Esophagus (tissue), 2 donors: Measurements from ENCODE around the gene EPS8. TPM values are rescaled to one million over a fixed set of nuclear protein-coding genes. Genes with fewer than 3 reads are reported as not detected.

ENCODE experiments used
- H3K27ac ChIP-seq, 2 donors: one replicate each; pipeline ENCODE4 v1.5.1; 2013; ENCODE audit warnings: low read depth in 2 of 2, mild to moderate bottlenecking in 2 of 2, inconsistent platforms in 1 of 2, low read length in 1 of 2, moderate library complexity in 1 of 2
- H3K27me3 ChIP-seq, 2 donors: one replicate each; pipeline ENCODE4 v1.6.1; 2013; ENCODE audit warnings: low read length in 2 of 2, control low read depth in 1 of 2, mild to moderate bottlenecking in 1 of 2; ENCODE audit not compliant: insufficient read depth in 2 of 2, control insufficient read depth in 1 of 2
- H3K36me3 ChIP-seq, 2 donors: one replicate each; pipeline ENCODE4 v1.6.1; 2013; ENCODE audit warnings: low read length in 1 of 2; ENCODE audit not compliant: control insufficient read depth in 2 of 2, insufficient read depth in 2 of 2
- H3K4me1 ChIP-seq, 2 donors: one replicate each; pipeline ENCODE4 v1.6.1; 2013; ENCODE audit warnings: low read length in 1 of 2; ENCODE audit not compliant: control insufficient read depth in 2 of 2, insufficient read depth in 2 of 2
- H3K4me3 ChIP-seq, 2 donors: one replicate each; pipeline ENCODE4 v1.5.1; 2013; ENCODE audit warnings: low read length in 2 of 2, mild to moderate bottlenecking in 2 of 2, low read depth in 1 of 2, moderate library complexity in 1 of 2
- H3K9me3 ChIP-seq, 2 donors: one replicate each; pipeline ENCODE4 v1.6.1; 2013; ENCODE audit warnings: mild to moderate bottlenecking in 2 of 2, low read depth in 1 of 2, low read length in 1 of 2, moderate library complexity in 1 of 2; ENCODE audit not compliant: control insufficient read depth in 2 of 2, insufficient read depth in 1 of 2
- WGBS, 2 donors: extraction: QIAGEN DNeasy Blood & Tissue Kit; methylation state at CpG; one replicate each; pipeline ENCODE4 v1.1.7; 2013; 5-methylcytosine and 5-hydroxymethylcytosine counted together
- polyA plus RNA-seq, 2 donors: library from polyadenylated mRNA; stranded (reverse); fragments of 200-250 nt; gene quantifications; one replicate each; pipeline ENCODE4 v1.2.3, GENCODE V29; 2013
- donor health status: healthy with polysubstance abuse.
- donor health status: Bipolar disorder and iron deficiency.

The EPS8 gene
- polyA plus RNA-seq, 2 donors, result 6.7 to 7.9 TPM

GRCh38 chr12:15728118-15728598, 61.0 kb downstream of the EPS8 start:
- WGBS, 2 donors, result 57 to 62% methylated on average over 5 of the region's 5 CpGs
- no peak overlapping the region for H3K4me3 ChIP-seq

GRCh38 chr12:15726878-15727150, 62.4 kb downstream of the EPS8 start:
- Histone ChIP-seq H3K36me3 (no peaks in the 10 kb centered on the region), H3K4me3 (no peak overlapping the region), H3K4me1 (no peaks in the 10 kb centered on the region), H3K9me3 (no peaks in the 10 kb centered on the region), H3K27me3 (no peaks in the 10 kb centered on the region), H3K27ac (no peak overlapping the region)

More at GRCh38 chr12:15728118-15728598, 61.0 kb downstream of the EPS8 start:
- Histone ChIP-seq H3K27ac (no peak overlapping the region), H3K9me3 (no peaks in the 10 kb centered on the region), H3K36me3 (no peaks in the 10 kb centered on the region), H3K27me3 (no peaks in the 10 kb centered on the region), H3K4me1 (no peaks in the 10 kb centered on the region)

- WGBS, 2 donors, result 44 to 47% methylated on average over 2 of the region's 2 CpGs
- H3K4me1 ChIP-seq, result no peaks in the 10 kb centered on the region
- H3K27ac ChIP-seq, result peak overlapping the region in 1 of 2 donors; percentile 1
- H3K4me3 ChIP-seq, result no peak overlapping the region
- no peaks in the 10 kb centered on the region for H3K36me3 ChIP-seq
- H3K27me3 ChIP-seq, result no peaks in the 10 kb centered on the region
- H3K9me3 ChIP-seq, result no peaks in the 10 kb centered on the region
These were observed 62.9 kb downstream of the EPS8 start for GRCh38 chr12:15726027-15726877.

- no peaks in the 10 kb centered on the region for H3K4me1 ChIP-seq
- H3K4me3 ChIP-seq, result no peak overlapping the region
- no peaks in the 10 kb centered on the region for H3K36me3 ChIP-seq
- 94 to 95% methylated on average over 1 of the region's 1 CpG for WGBS, 2 donors
- no peak overlapping the region for H3K27ac ChIP-seq
- no peaks in the 10 kb centered on the region for H3K27me3 ChIP-seq
- no peaks in the 10 kb centered on the region for H3K9me3 ChIP-seq
These were observed 66.2 kb downstream of the EPS8 start for GRCh38 chr12:15722951-15723350.

- Histone ChIP-seq H3K27ac (no peak overlapping the region), H3K9me3 (no peaks in the 10 kb centered on the region), H3K4me3 (no peak overlapping the region), H3K36me3 (no peaks in the 10 kb centered on the region), H3K4me1 (no peaks in the 10 kb centered on the region), H3K27me3 (no peaks in the 10 kb centered on the region)
- 79 to 88% methylated on average over 4 of the region's 4 CpGs for WGBS, 2 donors
These were observed 67.7 kb downstream of the EPS8 start for GRCh38 chr12:15721316-15722115.

- H3K4me1 ChIP-seq, result no peaks in the 10 kb centered on the region
These were observed 68.9 kb downstream of the EPS8 start for GRCh38 chr12:15720295-15720694.

GRCh38 chr12:15719230-15719629, 70.0 kb downstream of the EPS8 start:
- H3K27ac ChIP-seq, result no peak overlapping the region
- H3K9me3 ChIP-seq, result no peaks in the 10 kb centered on the region
- no peak overlapping the region for H3K4me3 ChIP-seq
- H3K4me1 ChIP-seq, result no peaks in the 10 kb centered on the region
- WGBS, 2 donors, result 41 to 44% methylated on average over 2 of the region's 2 CpGs
- no peaks in the 10 kb centered on the region for H3K36me3 ChIP-seq
- H3K27me3 ChIP-seq, result no peaks in the 10 kb centered on the region

More at GRCh38 chr12:15720295-15720694, 68.9 kb downstream of the EPS8 start:
- H3K36me3 ChIP-seq, result no peaks in the 10 kb centered on the region
- no peak overlapping the region for H3K27ac ChIP-seq
- H3K27me3 ChIP-seq, result no peaks in the 10 kb centered on the region
- no peak overlapping the region for H3K4me3 ChIP-seq
- 64 to 76% methylated on average over 2 of the region's 2 CpGs for WGBS, 2 donors
- H3K9me3 ChIP-seq, result no peaks in the 10 kb centered on the region

GRCh38 chr12:15717940-15718567, 71.1 kb downstream of the EPS8 start:
- no peak overlapping the region for H3K4me3 ChIP-seq
- H3K9me3 ChIP-seq, result no peaks in the 10 kb centered on the region
- H3K36me3 ChIP-seq, result no peaks in the 10 kb centered on the region
- no peak overlapping the region for H3K27ac ChIP-seq
- H3K27me3 ChIP-seq, result no peaks in the 10 kb centered on the region
- no peaks in the 10 kb centered on the region for H3K4me1 ChIP-seq
- 58 to 86% methylated on average over 1 of the region's 1 CpG for WGBS, 2 donors

GRCh38 chr12:15716581-15716980, 72.6 kb downstream of the EPS8 start:
- no peaks in the 10 kb centered on the region for H3K9me3 ChIP-seq
- no peaks in the 10 kb centered on the region for H3K36me3 ChIP-seq
- no peaks in the 10 kb centered on the region for H3K27me3 ChIP-seq
- 67 to 78% methylated on average over 2 of the region's 2 CpGs for WGBS, 2 donors
- no peak overlapping the region for H3K4me3 ChIP-seq
- no peak overlapping the region for H3K27ac ChIP-seq
- no peaks in the 10 kb centered on the region for H3K4me1 ChIP-seq
